CD14-positive monocyte (primary cell): ENCODE measurements around the gene POR. TPM values are rescaled to one million over a fixed set of nuclear protein-coding genes. Genes with fewer than 3 reads are reported as not detected.
A peak's percentile ranks its signal among the peaks of the same experiment; 100 is the strongest.

Experiments
- DNase-seq, 3 donors: peaks; one replicate each; pipeline ENCODE4 v3.0.0-alpha.2; 2011 to 2022
- H2AFZ ChIP-seq: 2 replicates; pipeline ENCODE4 v1.6.0; 2012; ENCODE audit warnings: mild to moderate bottlenecking, low read depth, low read length, inconsistent platforms; ENCODE audit not compliant: insufficient read depth, poor library complexity, severe bottlenecking
- H3K27ac ChIP-seq, 2 donors: 1 replicate in 1 of 2; 2 replicates in 1 of 2; pipeline ENCODE4 v1.5.1; 2012 to 2013; ENCODE audit warnings: low read length in 2 of 2, control low read depth in 1 of 2, inconsistent platforms in 1 of 2, low read depth in 1 of 2, mild to moderate bottlenecking in 1 of 2
- H3K27me3 ChIP-seq, 2 donors: one replicate each; pipeline versions ENCODE4 v1.6.0 to v1.6.1; 2011 to 2013; ENCODE audit warnings: low read length in 2 of 2; ENCODE audit not compliant: control insufficient read depth in 2 of 2, insufficient read depth in 2 of 2
- H3K36me3 ChIP-seq, 2 donors: replicated peaks in 1 of 2; 1 replicate in 1 of 2; 2 replicates in 1 of 2; pipeline versions ENCODE4 v1.5.1 to v1.6.1; 2012 to 2013; ENCODE audit warnings: low read length in 2 of 2, control low read depth in 1 of 2, inconsistent platforms in 1 of 2, mild to moderate bottlenecking in 1 of 2; ENCODE audit not compliant: insufficient read depth in 2 of 2, control insufficient read depth in 1 of 2
- H3K4me1 ChIP-seq, 2 donors: 1 replicate in 1 of 2; 2 replicates in 1 of 2; pipeline versions ENCODE4 v1.5.1 to v1.6.1; 2012 to 2013; ENCODE audit warnings: low read length in 2 of 2, control low read depth in 1 of 2, inconsistent platforms in 1 of 2, mild to moderate bottlenecking in 1 of 2, moderate library complexity in 1 of 2; ENCODE audit not compliant: insufficient read depth in 2 of 2, control insufficient read depth in 1 of 2
- H3K4me2 ChIP-seq: replicated peaks from 2 replicates; pipeline ENCODE3; 2012; ENCODE audit warnings: low read length, moderate library complexity, mild to moderate bottlenecking; ENCODE audit not compliant: poor library complexity, severe bottlenecking; ENCODE audit errors: extremely low read depth
- H3K4me3 ChIP-seq, 3 experiments: fragments of 200-600 bp in 1 of 3; sonication (generic) in 1 of 3; replicated peaks in 1 of 3; 1 replicate in 2 of 3; 2 replicates in 1 of 3; pipeline ENCODE4 v1.5.1; 2011 to 2013; ENCODE audit warnings: low read length in 3 of 3, mild to moderate bottlenecking in 3 of 3, control low read depth in 2 of 3, low read depth in 2 of 3, inconsistent platforms in 1 of 3, moderate library complexity in 1 of 3
- H3K79me2 ChIP-seq: 2 replicates; pipeline ENCODE4 v1.6.0; 2012; ENCODE audit warnings: mild to moderate bottlenecking, control low read depth, inconsistent platforms, low read length, moderate library complexity; ENCODE audit not compliant: insufficient read depth
- H3K9ac ChIP-seq: 2 replicates; pipeline ENCODE4 v1.6.0; 2017; ENCODE audit warnings: low read length, mild to moderate bottlenecking; ENCODE audit not compliant: insufficient read depth, poor library complexity, severe bottlenecking
- H3K9me3 ChIP-seq, 2 donors: replicated peaks in 1 of 2; 1 replicate in 1 of 2; 2 replicates in 1 of 2; pipeline versions ENCODE4 v1.5.1 to v1.6.1; 2012 to 2013; ENCODE audit warnings: low read length in 2 of 2, control low read depth in 1 of 2; ENCODE audit not compliant: control insufficient read depth in 1 of 2, insufficient read depth in 1 of 2
- H4K20me1 ChIP-seq: 2 replicates; pipeline ENCODE4 v1.6.0; 2012; ENCODE audit warnings: mild to moderate bottlenecking, low read length, control low read depth, moderate library complexity; ENCODE audit not compliant: insufficient read depth
- H3K27ac Mint-ChIP-seq, 7 donors: one replicate each; pipeline ENCODE4 v1.8.0; 2020; ENCODE audit warnings: mild to moderate bottlenecking in 7 of 7, mixed read lengths in 7 of 7, moderate library complexity in 6 of 7, inconsistent platforms in 2 of 7
- H3K27me3 Mint-ChIP-seq, 3 donors: one replicate each; pipeline ENCODE4 v1.8.0; 2021 to 2022; ENCODE audit warnings: low read depth in 3 of 3, mild to moderate bottlenecking in 3 of 3, mixed read lengths in 3 of 3, moderate library complexity in 3 of 3, inconsistent platforms in 1 of 3
- H3K36me3 Mint-ChIP-seq, 2 donors: one replicate each; pipeline ENCODE4 v1.8.0; 2020; ENCODE audit warnings: mixed read lengths in 2 of 2, inconsistent platforms in 1 of 2, mild to moderate bottlenecking in 1 of 2
- H3K4me1 Mint-ChIP-seq: one replicate; pipeline ENCODE4 v1.8.0; 2020; ENCODE audit warnings: mild to moderate bottlenecking, mixed read lengths
- H3K4me3 Mint-ChIP-seq, 2 donors: one replicate each; pipeline ENCODE4 v1.8.0; 2020; ENCODE audit warnings: mild to moderate bottlenecking in 2 of 2, mixed read lengths in 2 of 2, moderate library complexity in 1 of 2
- H3K9me3 Mint-ChIP-seq, 7 donors: one replicate each; pipeline ENCODE4 v1.8.0; 2020 to 2022; ENCODE audit warnings: mixed read lengths in 7 of 7, mild to moderate bottlenecking in 6 of 7, moderate library complexity in 6 of 7, inconsistent platforms in 2 of 7
- WGBS: methylation state at CpG from one replicate; pipeline ENCODE4 v1.1.5; 2013; ENCODE audit warnings: missing lambda C conversion rate; ENCODE audit not compliant: insufficient coverage; 5-methylcytosine and 5-hydroxymethylcytosine counted together
- intact Hi-C, 2 donors: fragments of 100-400 bp; cut with micrococcal nuclease; formaldehyde crosslinking; loops; one replicate each; pipeline versions ENCODE4 v1.15.0 to v1.15.1; 2023
- polyA plus RNA-seq, 3 donors: library from polyadenylated mRNA; depleted of rRNA in 1 of 3; unstranded in 2 of 3; stranded (reverse) in 1 of 3; fragments of 300-500 nt in 2 of 3; fragments of >200 nt in 1 of 3; fragmentation: Illumina TruSeq in 2 of 3; gene quantifications; 1 replicate in 2 of 3; 2 replicates in 1 of 3; pipeline ENCODE4 v1.2.3, GENCODE V29; 2012 to 2021
- TF ChIP-seq, protein P1 (sequence below): fragments of 200-600 bp; IDR thresholded peaks from one replicate; pipeline ENCODE4 v1.8.0; 2022; ENCODE audit warnings: antibody characterized with exemption, mild to moderate bottlenecking

The POR gene
- polyA plus RNA-seq, 3 donors = 90.5 to 102 (median 98.1) TPM

DNA sequence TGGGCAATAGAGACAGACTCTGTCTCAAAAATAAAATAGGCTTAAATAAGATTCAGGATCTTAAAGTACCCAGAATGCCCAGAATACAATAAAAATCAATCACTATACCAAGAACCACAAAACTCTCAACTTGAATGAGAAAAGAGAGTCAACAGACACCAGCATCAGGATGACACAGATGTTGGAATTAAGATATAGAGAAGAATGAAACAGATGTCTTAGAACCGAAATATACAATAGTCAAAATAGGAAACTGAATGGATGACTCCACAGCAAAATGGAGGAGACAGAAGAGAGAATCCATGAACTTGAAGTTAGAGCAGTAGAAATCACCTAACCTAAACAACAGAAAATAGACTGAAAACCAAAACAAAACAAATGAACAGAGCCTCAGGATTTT is 29.6 kb downstream of the POR start:
- peaks cover 41% of the 10 kb centered on the region for H3K4me1 Mint-ChIP-seq
- H3K4me1 ChIP-seq = peaks cover 26 to 31% of the 10 kb centered on the region in 2 donors
- H3K4me3 ChIP-seq = no peak overlapping the region
- H3K9ac ChIP-seq = no peak overlapping the region
- H3K9me3 ChIP-seq = no peaks in the 10 kb centered on the region
- no peaks in the 10 kb centered on the region for H3K27me3 ChIP-seq
- peaks cover 9 to 16% of the 10 kb centered on the region in 2 donors for H3K36me3 ChIP-seq
- no peak overlapping the region for H2AFZ ChIP-seq
- TF ChIP-seq, protein P1, sequence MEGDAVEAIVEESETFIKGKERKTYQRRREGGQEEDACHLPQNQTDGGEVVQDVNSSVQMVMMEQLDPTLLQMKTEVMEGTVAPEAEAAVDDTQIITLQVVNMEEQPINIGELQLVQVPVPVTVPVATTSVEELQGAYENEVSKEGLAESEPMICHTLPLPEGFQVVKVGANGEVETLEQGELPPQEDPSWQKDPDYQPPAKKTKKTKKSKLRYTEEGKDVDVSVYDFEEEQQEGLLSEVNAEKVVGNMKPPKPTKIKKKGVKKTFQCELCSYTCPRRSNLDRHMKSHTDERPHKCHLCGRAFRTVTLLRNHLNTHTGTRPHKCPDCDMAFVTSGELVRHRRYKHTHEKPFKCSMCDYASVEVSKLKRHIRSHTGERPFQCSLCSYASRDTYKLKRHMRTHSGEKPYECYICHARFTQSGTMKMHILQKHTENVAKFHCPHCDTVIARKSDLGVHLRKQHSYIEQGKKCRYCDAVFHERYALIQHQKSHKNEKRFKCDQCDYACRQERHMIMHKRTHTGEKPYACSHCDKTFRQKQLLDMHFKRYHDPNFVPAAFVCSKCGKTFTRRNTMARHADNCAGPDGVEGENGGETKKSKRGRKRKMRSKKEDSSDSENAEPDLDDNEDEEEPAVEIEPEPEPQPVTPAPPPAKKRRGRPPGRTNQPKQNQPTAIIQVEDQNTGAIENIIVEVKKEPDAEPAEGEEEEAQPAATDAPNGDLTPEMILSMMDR = no peak
- no peak for DNase-seq
- H4K20me1 ChIP-seq = peaks cover 20% of the 10 kb centered on the region
- H3K36me3 Mint-ChIP-seq = peaks cover 26 to 51% of the 10 kb centered on the region in 2 donors
- H3K27ac Mint-ChIP-seq = peak overlapping the region in 6 of 7 donors; percentile 86 to 93 (median 91)
- H3K4me2 ChIP-seq = no peak overlapping the region
- intact Hi-C loops = no loop called here
- no peaks in the 10 kb centered on the region for H3K9me3 Mint-ChIP-seq
- H3K27me3 Mint-ChIP-seq = peaks cover 0 to 8% (median 6%) of the 10 kb centered on the region in 3 donors
- peaks cover 43% of the 10 kb centered on the region for H3K79me2 ChIP-seq
- H3K27ac ChIP-seq = peak overlapping the region in 1 of 2 donors; percentile 76
- WGBS = no CpG with 5 or more reads among the region's 1 CpG
- no peak overlapping the region for H3K4me3 Mint-ChIP-seq

DNA sequence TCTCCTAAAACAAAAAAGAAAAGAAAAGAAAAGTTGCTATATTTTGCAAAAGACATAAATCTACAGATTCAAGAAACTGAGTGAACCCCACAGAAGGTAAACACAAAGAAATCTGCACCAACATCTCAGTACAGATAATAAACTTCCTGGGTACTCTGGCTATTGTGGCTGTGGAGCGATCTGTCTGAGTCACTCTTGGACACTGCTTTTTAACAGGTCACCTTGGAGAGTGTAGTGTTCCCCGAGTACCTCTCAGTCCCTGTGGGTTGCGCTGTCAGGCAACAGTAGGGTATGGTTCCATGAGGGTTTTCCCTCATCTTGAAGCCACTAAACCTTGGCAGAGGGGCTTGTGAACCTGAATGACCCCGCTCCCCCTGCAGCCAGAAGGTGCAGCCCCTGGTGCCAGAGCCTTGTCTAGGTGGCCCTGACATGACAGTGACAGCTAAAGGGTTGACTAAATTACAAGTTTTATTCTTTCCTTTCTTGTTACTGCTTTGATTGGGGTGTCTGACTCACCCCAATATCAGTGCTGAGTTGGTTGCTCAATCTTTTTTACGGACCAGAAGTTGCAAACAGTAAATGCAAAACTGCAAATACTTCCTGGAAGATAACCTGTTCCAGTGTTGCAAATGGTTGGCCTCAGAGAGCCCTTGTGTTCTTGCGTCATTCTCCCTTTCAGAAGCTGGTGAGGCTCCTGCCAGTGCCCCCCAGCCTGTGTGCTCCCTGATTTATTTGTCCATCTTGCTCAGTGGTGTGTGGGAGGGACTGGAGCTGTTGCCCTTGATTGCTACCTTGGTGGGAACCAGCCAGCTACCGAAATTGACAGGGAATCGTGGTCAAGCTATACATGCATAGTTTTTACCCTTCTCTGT is 30.6 kb downstream of the POR start:
- Histone ChIP-seq H3K36me3 (peaks cover 9 to 13% of the 10 kb centered on the region in 2 donors), H3K4me2 (peak overlapping the region; percentile 43), H3K27ac (peak overlapping the region; percentile 61 to 76), H3K27me3 (no peaks in the 10 kb centered on the region), H3K79me2 (peaks cover 53% of the 10 kb centered on the region), H3K4me3 (peak overlapping the region in 1 of 3 experiments; percentile 29), H2AFZ (no peak overlapping the region), H3K4me1 (peaks cover 36 to 41% of the 10 kb centered on the region in 2 donors), H3K9ac (no peak overlapping the region), H4K20me1 (peaks cover 16% of the 10 kb centered on the region), H3K9me3 (no peaks in the 10 kb centered on the region)
- H3K4me1 Mint-ChIP-seq = peaks cover 50% of the 10 kb centered on the region
- no peaks in the 10 kb centered on the region for H3K9me3 Mint-ChIP-seq
- H3K27ac Mint-ChIP-seq = peak overlapping the region; percentile 86 to 95 (median 92)
- H3K27me3 Mint-ChIP-seq = peaks cover 0 to 8% (median 6%) of the 10 kb centered on the region in 3 donors
- intact Hi-C loops = no loop called here
- 47% methylated on average over 5 of the region's 8 CpGs for WGBS
- DNase-seq = peak; percentile 73 to 89 (median 86)
- H3K4me3 Mint-ChIP-seq = peak overlapping the region; percentile 30 to 51
- TF ChIP-seq, protein P1 = peak; percentile 10
- peaks cover 26 to 53% of the 10 kb centered on the region in 2 donors for H3K36me3 Mint-ChIP-seq
